K562 (cell line): Measurements from ENCODE around the gene SPRY4. TPM values are rescaled to one million over a fixed set of nuclear protein-coding genes. Genes with fewer than 3 reads are reported as not detected.
A peak's percentile ranks its signal among the peaks of the same experiment; 100 is the strongest.

Experiments used
- ATAC-seq: fragments of 200-7000 bp; cut with Tn5 transposase; 3 replicates; pipeline ENCODE4 v1.9.1; 2020; ENCODE audit warnings: moderate library complexity
- BruUV-seq: library from RNA; stranded (reverse); fragments of 400-500 nt; replicated peaks from 2 replicates; lab custom pipeline; 2021; lab: Mats Ljungman, UMichigan
- CTCF ChIA-PET: fragments of 300-600 bp; formaldehyde crosslinking; extraction: SDS; loops from one replicate; lab custom pipeline; 2021; ENCODE audit warnings: low intra/inter-chr PET ratio; lab: Yijun Ruan, JAX
- POLR2A ChIA-PET: fragments of 300-600, 350-650 bp; sonication (Branson Sonifier 250); formaldehyde crosslinking; extraction: SDS; loops from one replicate; lab custom pipeline; 2021; ENCODE audit warnings: antibody characterized with exemption, inconsistent platforms; lab: Yijun Ruan, JAX
- DNase-seq, 4 experiments: peaks; one replicate each; pipeline versions ENCODE4 v3.0.0 to v3.0.0-alpha.2; 2011 to 2018; ENCODE audit warnings: low spot score in 3 of 4, mixed read lengths in 3 of 4; ENCODE audit errors: extremely low read depth in 1 of 4
- FAIRE-seq: peaks from 2 replicates; lab custom pipeline; 2011; peaks lifted over from hg19 to GRCh38; lab: Jason Lieb, UNC
- H2AFZ ChIP-seq: 2 replicates; pipeline ENCODE4 v1.6.0; 2011; ENCODE audit warnings: low read depth, low read length, control low read depth, inconsistent platforms
- H3K27ac ChIP-seq: fragments of 200-600 bp; 3 replicates; pipeline ENCODE4 v1.8.0; 2011; ENCODE audit warnings: low read depth, mild to moderate bottlenecking, control low read depth, inconsistent platforms, low read length, moderate library complexity, mixed read lengths; ENCODE audit errors: extremely low read depth
- H3K27me3 ChIP-seq, 2 experiments: fragments of 300-600 bp in 1 of 2; 2 replicates in 1 of 2; 3 replicates in 1 of 2; pipeline versions ENCODE4 v1.6.0 to v1.8.0; 2011; ENCODE audit warnings: inconsistent platforms in 2 of 2, low read length in 2 of 2, mild to moderate bottlenecking in 1 of 2, mixed read lengths in 1 of 2, moderate library complexity in 1 of 2; ENCODE audit not compliant: control insufficient read depth in 2 of 2, insufficient read depth in 2 of 2
- H3K36me3 ChIP-seq: fragments of 300-600 bp; 3 replicates; pipeline ENCODE4 v1.8.0; 2011; ENCODE audit warnings: mild to moderate bottlenecking, low read length, inconsistent platforms; ENCODE audit not compliant: control insufficient read depth, insufficient read depth
- H3K4me1 ChIP-seq, 2 experiments: fragments of 200-600 bp in 1 of 2; replicated peaks in 1 of 2; 2 replicates in 1 of 2; 3 replicates in 1 of 2; pipeline versions ENCODE4 v1.5.1 to v1.8.0; 2011; ENCODE audit warnings: inconsistent platforms in 2 of 2, low read length in 2 of 2, mild to moderate bottlenecking in 1 of 2, mixed read lengths in 1 of 2, moderate library complexity in 1 of 2; ENCODE audit not compliant: control insufficient read depth in 2 of 2, insufficient read depth in 2 of 2
- H3K4me2 ChIP-seq: 2 replicates; pipeline ENCODE4 v1.6.1; 2011; ENCODE audit warnings: low read length, control low read depth, inconsistent platforms, mixed read lengths; ENCODE audit not compliant: insufficient read depth
- H3K4me3 ChIP-seq: fragments of 200-600 bp; sonication (generic), shearing (Covaris generic); 2 replicates; pipeline ENCODE4 v1.5.1; 2016; ENCODE audit warnings: control low read depth, inconsistent platforms
- H3K79me2 ChIP-seq: fragments of 200-600 bp; 3 replicates; pipeline ENCODE4 v1.8.0; 2011; ENCODE audit warnings: low read length, inconsistent platforms; ENCODE audit not compliant: control insufficient read depth, insufficient read depth
- H3K9ac ChIP-seq, 2 experiments: 2 replicates each; pipeline versions ENCODE4 v1.6.0 to v1.6.1; 2011; ENCODE audit warnings: low read depth in 2 of 2, low read length in 2 of 2, control low read depth in 1 of 2, inconsistent platforms in 1 of 2, mild to moderate bottlenecking in 1 of 2, mixed read lengths in 1 of 2; ENCODE audit not compliant: insufficient read depth in 1 of 2
- H3K9me1 ChIP-seq: one replicate; pipeline ENCODE4 v1.6.0; 2011; ENCODE audit warnings: inconsistent platforms, mild to moderate bottlenecking, low read length, moderate library complexity; ENCODE audit not compliant: control insufficient read depth, insufficient read depth
- H3K9me3 ChIP-seq: replicated peaks from 2 replicates; pipeline ENCODE4 v1.5.1; 2011; ENCODE audit warnings: low read depth, low read length, inconsistent platforms; ENCODE audit not compliant: control insufficient read depth, insufficient read depth
- H4K20me1 ChIP-seq: replicated peaks from 2 replicates; pipeline ENCODE4 v1.6.1; 2011; ENCODE audit warnings: low read length, inconsistent platforms, mixed read lengths; ENCODE audit not compliant: control insufficient read depth, insufficient read depth
- HLTF ChIP-seq: fragments of 450-650 bp; IDR thresholded peaks from 2 replicates; pipeline ENCODE4 v1.6.1; 2016
- NCOA2 ChIP-seq, 2 experiments: fragments of 450-650 bp; IDR thresholded peaks; 2 replicates each; pipeline ENCODE4 v1.6.1; 2018; ENCODE audit warnings: mild to moderate bottlenecking in 2 of 2, moderate library complexity in 1 of 2; ENCODE audit not compliant: partially characterized antibody in 2 of 2
- NELFE ChIP-seq: IDR thresholded peaks from 2 replicates; pipeline ENCODE4 v1.6.1; 2011; ENCODE audit warnings: mild to moderate bottlenecking; ENCODE audit not compliant: insufficient read depth, insufficient read length
- PTBP1 ChIP-seq: fragments of 200-400 bp; formaldehyde crosslinking; IDR thresholded peaks from 2 replicates; pipeline ENCODE4 v1.6.1; 2017; ENCODE audit warnings: low read depth, low read length
- TRIM25 ChIP-seq: fragments of 450-650 bp; IDR thresholded peaks from 2 replicates; pipeline ENCODE4 v1.7.0; 2016; ENCODE audit warnings: borderline replicate concordance
- ZBTB49 ChIP-seq: sonication (generic); formaldehyde crosslinking; IDR thresholded peaks from 2 replicates; pipeline ENCODE4 v1.8.0; 2022; ENCODE audit warnings: missing genetic modification reagents, mild to moderate bottlenecking, borderline replicate concordance
- ZNF197 ChIP-seq: fragments of 200-800 bp; sonication (Bioruptor generic); IDR thresholded peaks from 2 replicates; pipeline ENCODE4 v1.6.1; 2016; ENCODE audit warnings: low read depth, missing genetic modification characterization, missing compliant biosample characterization
- WGBS: fragments of 100-300 bp; shearing (Covaris generic); methylation state at CpG from one replicate; pipeline ENCODE4 v1.1.6; 2016; ENCODE audit warnings: low coverage, mixed read lengths; ENCODE audit not compliant: insufficient coverage; ENCODE audit errors: missing lambda C conversion rate; 5-methylcytosine and 5-hydroxymethylcytosine counted together
- in situ Hi-C: fragments of 300-500 bp; cut with MboI; formaldehyde crosslinking; loops from 4 replicates; pipeline ENCODE4 v1.15.0; 2018; ENCODE audit warnings: inconsistent platforms, mixed read lengths
- intact Hi-C: fragments of 100-400 bp; cut with micrococcal nuclease; formaldehyde crosslinking; loops from 2 replicates; pipeline ENCODE4 v1.14.2; 2022
- polyA plus RNA-seq, 8 experiments: library from polyadenylated mRNA; depleted of rRNA in 4 of 8; stranded (reverse) in 5 of 8; unstranded in 3 of 8; fragments of >200 nt; fragmentation: Nextera tagmentation in 2 of 8; fragmentation: Illumina TruSeq in 1 of 8; extraction: Ambion mirVana in 2 of 8; extraction: Trizol in 1 of 8; gene quantifications; 2 replicates each; pipeline versions ENCODE4 v1.2.1 to v1.2.3, GENCODE V29; 2011 to 2014; ENCODE audit warnings: inconsistent platforms in 1 of 8, missing spikeins in 1 of 8
- total RNA-seq, 7 experiments: library from RNA; depleted of rRNA in 6 of 7; stranded (reverse); fragments of >200 nt in 6 of 7; fragmentation: Illumina TruSeq in 2 of 7; extraction: Trizol in 2 of 7; gene quantifications; 2 replicates each; pipeline versions ENCODE4 v1.2.1 to v1.2.3, GENCODE V29; 2011 to 2021; ENCODE audit warnings: low replicate concordance in 1 of 7

The SPRY4 gene
- total and polyA plus RNA-seq, 9 of the 15 experiments (the other 6 are each of a cell fraction or from before 2014, with no cell fraction given) = 2.6 to 24.2 (median 9.5) TPM

- H3K27me3 ChIP-seq = no peaks in the 10 kb centered on the region
- TF ChIP-seq PTBP1 (no peak), NCOA2 (IDR thresholded peaks at IDR 0.05; ENCODE audit: partially characterized antibody in 2 of 2) (peak in 1 of 2 experiments; percentile 25), NELFE (no peak), ZBTB49 (CRISPR knock-in tag) (no peak), HLTF (no peak), ZNF197 (CRISPR knock-in tag) (no peak), TRIM25 (no peak)
- TF ChIP-seq, all 486 proteins: peak for 1
- ChIA-PET CTCF (no interaction called here), POLR2A (interaction anchor here (1.5 to 2.2 kb wide), 2 partner anchors 10 to 21 kb away, joined by 4 to 7 read pairs; no protein-coding TSS in a partner anchor)
- 82% methylated on average over 8 of the region's 8 CpGs for WGBS
- no peaks in the 10 kb centered on the region for H3K9me3 ChIP-seq
- H3K4me1 ChIP-seq = peaks cover 0 to 21% of the 10 kb centered on the region in 2 experiments; a peak in 2 of 5 replicates
- no peak overlapping the region for H2AFZ ChIP-seq
- H3K79me2 ChIP-seq = no peaks in the 10 kb centered on the region
- H3K9ac ChIP-seq = no peak overlapping the region
- H3K4me2 ChIP-seq = no peak overlapping the region
- H3K9me1 ChIP-seq = no peaks in the 10 kb centered on the region
- H3K27ac ChIP-seq = no peak overlapping the region
- no peak overlapping the region for H3K4me3 ChIP-seq
- no TSS peak for BruUV-seq
- intact Hi-C loops = no loop called here
- H3K36me3 ChIP-seq = no peaks in the 10 kb centered on the region
- DNase-seq (no peak), ATAC-seq (no peak), FAIRE-seq (no peak)
- in situ Hi-C loops = no loop called here
- H4K20me1 ChIP-seq = no peaks in the 10 kb centered on the region
Measured at GRCh38 chr5:142300677-142301076, 24.1 kb downstream of the SPRY4 start.
